ENCODE measurements around the gene KRT85. TPM values are rescaled to one million over a fixed set of nuclear protein-coding genes. Genes with fewer than 3 reads are reported as not detected.

The KRT85 gene
- polyA plus RNA-seq, 1 donor (not counting 4 experiments of a cell fraction or from before 2014, with no cell fraction given), result not detected

DNA sequence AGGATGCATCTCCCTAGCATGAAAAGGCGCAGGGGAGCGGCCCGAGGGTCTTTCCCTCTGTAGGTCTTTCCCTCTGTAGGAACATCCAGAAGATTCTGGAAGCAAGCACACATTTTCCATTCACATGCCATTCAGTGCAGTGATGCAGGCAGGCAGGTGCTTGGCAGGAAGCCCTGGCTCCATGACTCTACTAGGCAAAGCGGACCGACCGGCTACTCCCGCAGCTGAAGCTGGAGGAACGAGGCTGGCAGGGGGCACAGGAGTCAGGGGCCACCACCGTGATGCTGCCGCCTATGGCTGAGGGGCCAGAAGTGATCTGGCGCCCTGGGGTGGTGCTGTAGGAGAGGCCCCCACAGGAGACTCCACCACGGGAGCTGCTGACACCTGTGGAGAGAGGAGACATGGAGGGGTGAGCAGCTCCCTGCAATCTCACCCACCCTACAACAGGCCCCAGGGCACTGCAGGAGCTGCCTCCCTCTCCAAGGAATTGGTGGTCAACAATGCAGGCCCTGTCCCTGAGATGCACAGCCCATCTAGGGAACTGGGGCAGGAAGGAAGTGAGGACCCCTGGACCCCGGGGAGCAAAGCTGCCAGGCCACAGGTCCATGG, 6.5 kb downstream of the KRT85 start:
- Histone ChIP-seq H2AFZ (ENCODE audit: control insufficient read depth, low read length) (no peak overlapping the region), H3K27ac (ENCODE audit: control insufficient read depth, insufficient read depth, low read length) (no peak overlapping the region), H3K9ac (ENCODE audit: control insufficient read depth, extremely low read depth, insufficient read depth, low read length) (no peak overlapping the region), H3K4me1 (ENCODE audit: control insufficient read depth, extremely low read depth, insufficient read depth, low read length) (no peaks in the 10 kb centered on the region), H3K27me3 (ENCODE audit: control insufficient read depth, extremely low read depth, insufficient read depth, low read length) (peaks cover 14% of the 10 kb centered on the region), H3K79me2 (ENCODE audit: control insufficient read depth, insufficient read depth, low read length) (no peaks in the 10 kb centered on the region), H3K36me3 (ENCODE audit: control insufficient read depth in 2 of 2, extremely low read depth in 1 of 2, insufficient read depth in 2 of 2, low read length in 2 of 2) (no peaks in the 10 kb centered on the region), H3K4me3 (ENCODE audit: control insufficient read depth in 2 of 3, extremely low read depth in 1 of 3, insufficient read depth in 2 of 3, low read depth in 1 of 3, low read length in 3 of 3) (no peak overlapping the region), H4K20me1 (ENCODE audit: control insufficient read depth, extremely low read depth, insufficient read depth, low read length) (no peaks in the 10 kb centered on the region), H3K9me3 (ENCODE audit: control insufficient read depth, low read depth, low read length) (no peaks in the 10 kb centered on the region), H3K9me1 (ENCODE audit: control insufficient read depth, extremely low read depth, insufficient read depth, low read length) (no peaks in the 10 kb centered on the region), H3K4me2 (ENCODE audit: control insufficient read depth, extremely low read depth, insufficient read depth, low read depth, low read length) (no peak overlapping the region)
- no peak for FAIRE-seq
- dilution Hi-C loops (cut with MboI; ENCODE audit: extremely low pct_ligation_motif_present, low sequenced_read_pairs), result no loop called here
- DNase-seq (ENCODE audit: low read depth, low spot score), result no peak
- no peak for TF ChIP-seq EZH2 (IDR thresholded peaks at IDR 0.05; ENCODE audit: low read length)
- TF ChIP-seq, protein P1, sequence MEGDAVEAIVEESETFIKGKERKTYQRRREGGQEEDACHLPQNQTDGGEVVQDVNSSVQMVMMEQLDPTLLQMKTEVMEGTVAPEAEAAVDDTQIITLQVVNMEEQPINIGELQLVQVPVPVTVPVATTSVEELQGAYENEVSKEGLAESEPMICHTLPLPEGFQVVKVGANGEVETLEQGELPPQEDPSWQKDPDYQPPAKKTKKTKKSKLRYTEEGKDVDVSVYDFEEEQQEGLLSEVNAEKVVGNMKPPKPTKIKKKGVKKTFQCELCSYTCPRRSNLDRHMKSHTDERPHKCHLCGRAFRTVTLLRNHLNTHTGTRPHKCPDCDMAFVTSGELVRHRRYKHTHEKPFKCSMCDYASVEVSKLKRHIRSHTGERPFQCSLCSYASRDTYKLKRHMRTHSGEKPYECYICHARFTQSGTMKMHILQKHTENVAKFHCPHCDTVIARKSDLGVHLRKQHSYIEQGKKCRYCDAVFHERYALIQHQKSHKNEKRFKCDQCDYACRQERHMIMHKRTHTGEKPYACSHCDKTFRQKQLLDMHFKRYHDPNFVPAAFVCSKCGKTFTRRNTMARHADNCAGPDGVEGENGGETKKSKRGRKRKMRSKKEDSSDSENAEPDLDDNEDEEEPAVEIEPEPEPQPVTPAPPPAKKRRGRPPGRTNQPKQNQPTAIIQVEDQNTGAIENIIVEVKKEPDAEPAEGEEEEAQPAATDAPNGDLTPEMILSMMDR (optimal IDR thresholded peaks at IDR 0.05 in 1 of 3, IDR thresholded peaks at IDR 0.05 in 1 of 3, conservative IDR thresholded peaks at IDR 0.05 in 1 of 3; ENCODE audit: extremely low read depth in 1 of 3, insufficient read depth in 2 of 3, low read length in 3 of 3), result no peak

DNA sequence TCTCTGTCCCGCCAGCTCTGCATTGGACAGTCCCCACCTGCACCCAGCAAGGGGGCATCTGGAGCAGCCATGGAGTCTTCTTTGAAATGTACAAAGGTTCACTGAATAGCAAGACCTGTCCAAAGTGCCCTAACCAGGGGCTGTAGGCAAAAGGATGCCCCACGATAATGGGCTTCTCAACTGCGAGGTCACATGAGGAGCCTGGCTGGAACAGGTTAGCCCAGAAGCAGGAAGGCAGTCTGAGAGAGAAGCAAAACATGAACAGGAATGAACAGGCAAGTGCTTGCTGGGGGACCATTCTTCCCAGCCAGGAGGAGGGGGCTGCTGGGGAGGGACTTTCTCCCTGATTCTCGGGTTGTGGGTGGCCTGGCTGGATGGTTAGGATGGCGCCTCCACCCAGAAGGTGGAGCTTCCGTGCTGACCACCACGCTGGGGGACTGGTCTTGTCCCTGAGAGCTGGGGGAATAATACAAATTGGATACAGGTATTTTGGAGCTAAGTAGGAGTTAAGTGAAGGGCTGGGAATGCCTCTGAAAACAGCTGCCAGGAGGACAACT, 7.1 kb downstream of the KRT85 start:
- no peaks in the 10 kb centered on the region for H3K9me3 ChIP-seq (ENCODE audit: control insufficient read depth, low read depth, low read length)
- H3K27me3 ChIP-seq (ENCODE audit: control insufficient read depth, extremely low read depth, insufficient read depth, low read length), result peaks cover 13% of the 10 kb centered on the region
- TF ChIP-seq, protein P1 (optimal IDR thresholded peaks at IDR 0.05 in 1 of 3, IDR thresholded peaks at IDR 0.05 in 1 of 3, conservative IDR thresholded peaks at IDR 0.05 in 1 of 3; ENCODE audit: extremely low read depth in 1 of 3, insufficient read depth in 2 of 3, low read length in 3 of 3), result no peak
- no peak for TF ChIP-seq EZH2 (IDR thresholded peaks at IDR 0.05; ENCODE audit: low read length)
- no peaks in the 10 kb centered on the region for H3K4me1 ChIP-seq (ENCODE audit: control insufficient read depth, extremely low read depth, insufficient read depth, low read length)
- H3K9ac ChIP-seq (ENCODE audit: control insufficient read depth, extremely low read depth, insufficient read depth, low read length), result no peak overlapping the region
- H2AFZ ChIP-seq (ENCODE audit: control insufficient read depth, low read length), result no peak overlapping the region
- no peaks in the 10 kb centered on the region for H3K79me2 ChIP-seq (ENCODE audit: control insufficient read depth, insufficient read depth, low read length)
- no peaks in the 10 kb centered on the region for H3K9me1 ChIP-seq (ENCODE audit: control insufficient read depth, extremely low read depth, insufficient read depth, low read length)
- H3K27ac ChIP-seq (ENCODE audit: control insufficient read depth, insufficient read depth, low read length), result no peak overlapping the region
- no peak for DNase-seq (ENCODE audit: low read depth, low spot score)
- H3K36me3 ChIP-seq (ENCODE audit: control insufficient read depth in 2 of 2, extremely low read depth in 1 of 2, insufficient read depth in 2 of 2, low read length in 2 of 2), result no peaks in the 10 kb centered on the region
- H3K4me2 ChIP-seq (ENCODE audit: control insufficient read depth, extremely low read depth, insufficient read depth, low read depth, low read length), result no peak overlapping the region
- H4K20me1 ChIP-seq (ENCODE audit: control insufficient read depth, extremely low read depth, insufficient read depth, low read length), result no peaks in the 10 kb centered on the region
- H3K4me3 ChIP-seq (ENCODE audit: control insufficient read depth in 2 of 3, extremely low read depth in 1 of 3, insufficient read depth in 2 of 3, low read depth in 1 of 3, low read length in 3 of 3), result no peak overlapping the region
- dilution Hi-C loops (cut with MboI; ENCODE audit: extremely low pct_ligation_motif_present, low sequenced_read_pairs), result no loop called here
- no peak for FAIRE-seq

All from keratinocyte (primary cell).